Panc1 (cell line): ENCODE results near the gene DLL3. TPM values are rescaled to one million over a fixed set of nuclear protein-coding genes. Genes with fewer than 3 reads are reported as not detected.

Experiments used
- ATAC-seq: fragments of 200-7000 bp; cut with Tn5 transposase; 2 replicates; pipeline ENCODE4 v1.9.1; 2020; ENCODE audit warnings: mild to moderate bottlenecking, moderate library complexity
- BruUV-seq: library from RNA; stranded (reverse); fragments of 400-500 nt; replicated peaks from 2 replicates; lab custom pipeline; 2021; lab: Mats Ljungman, UMichigan
- CTCF ChIA-PET: fragments of 300-600 bp; sonication (Branson Sonifier 250); formaldehyde crosslinking; loops from one replicate; lab custom pipeline; 2022; ENCODE audit warnings: antibody characterized with exemption; lab: Charles Lee
- POLR2A ChIA-PET: fragments of 300-600 bp; sonication (Branson Sonifier 250); formaldehyde crosslinking; loops from one replicate; lab custom pipeline; 2022; ENCODE audit warnings: antibody characterized with exemption; lab: Charles Lee
- DNase-seq: peaks from one replicate; pipeline ENCODE4 v3.0.0-alpha.2; 2010; ENCODE audit warnings: low read depth, low spot score
- H3K27ac ChIP-seq: 2 replicates; pipeline ENCODE4 v1.5.1; 2011; ENCODE audit warnings: mild to moderate bottlenecking, low read length, inconsistent platforms
- H3K27me3 ChIP-seq: fragments of 200-500 bp; sonication (Bioruptor generic); 2 replicates; pipeline ENCODE4 v1.6.0; 2014; ENCODE audit warnings: low read length, inconsistent platforms; ENCODE audit not compliant: control insufficient read depth, insufficient read depth
- H3K36me3 ChIP-seq: fragments of 200-500 bp; sonication (Bioruptor generic); 2 replicates; pipeline ENCODE4 v1.5.1; 2014; ENCODE audit warnings: inconsistent platforms, mild to moderate bottlenecking, low read length, moderate library complexity; ENCODE audit not compliant: control insufficient read depth, insufficient read depth
- H3K4me1 ChIP-seq: 2 replicates; pipeline ENCODE4 v1.5.1; 2011; ENCODE audit warnings: inconsistent platforms, mild to moderate bottlenecking, low read length, moderate library complexity; ENCODE audit not compliant: control insufficient read depth, insufficient read depth
- H3K4me3 ChIP-seq, 2 experiments: 2 replicates each; pipeline ENCODE4 v1.5.1; 2011 to 2012; ENCODE audit warnings: low read depth in 2 of 2, low read length in 2 of 2, mild to moderate bottlenecking in 2 of 2, inconsistent platforms in 1 of 2, moderate library complexity in 1 of 2
- H3K9me3 ChIP-seq: fragments of 200-500 bp; sonication (Bioruptor generic); 2 replicates; pipeline ENCODE4 v1.5.1; 2014; ENCODE audit warnings: low read depth, mild to moderate bottlenecking, inconsistent platforms, low read length, moderate library complexity; ENCODE audit not compliant: control insufficient read depth, insufficient read depth
- POLR2AphosphoS5 ChIP-seq: IDR thresholded peaks from 2 replicates; pipeline ENCODE4 v1.6.1; 2012; ENCODE audit warnings: mild to moderate bottlenecking, low read depth, low read length, moderate library complexity
- SIN3A ChIP-seq: IDR thresholded peaks from 2 replicates; pipeline ENCODE4 v1.6.1; 2012; ENCODE audit warnings: low read depth, mild to moderate bottlenecking, low read length, moderate library complexity, borderline replicate concordance; ENCODE audit not compliant: insufficient read depth
- TCF7L2 ChIP-seq: IDR thresholded peaks from 2 replicates; pipeline ENCODE4 v1.6.1; 2011; ENCODE audit warnings: mild to moderate bottlenecking, low read depth, low read length, inconsistent platforms
- in situ Hi-C: cut with HindIII; loops from 2 replicates; pipeline ENCODE4 v1.10.0; 2016; ENCODE audit warnings: low sequenced_read_pairs, low pct_unique_long_range_greater_than_20kb
- intact Hi-C: fragments of 100-400 bp; cut with micrococcal nuclease; formaldehyde crosslinking; loops from one replicate; pipeline ENCODE4 v1.10.0; 2022; ENCODE audit not compliant: unreplicated experiment
- total RNA-seq: library from RNA; stranded (reverse); gene quantifications from one replicate; pipeline ENCODE4 v1.2.1, GENCODE V29; 2021; ENCODE audit not compliant: unreplicated experiment
- TF ChIP-seq, protein P1 (sequence below), 2 experiments: IDR thresholded peaks; 2 replicates each; pipeline ENCODE4 v1.6.1; 2011 to 2012; ENCODE audit warnings: low read depth in 2 of 2, control low read depth in 1 of 2, low read length in 1 of 2, mild to moderate bottlenecking in 1 of 2, moderate library complexity in 1 of 2; ENCODE audit not compliant: insufficient read depth in 1 of 2
- TF ChIP-seq, protein P2 (sequence below): fragments of 450-650 bp; IDR thresholded peaks from 2 replicates; pipeline ENCODE4 v1.5.1; 2017; ENCODE audit warnings: mild to moderate bottlenecking

The DLL3 gene
- total RNA-seq, 1 experiment from 2014 or later = 76.9 TPM

DNA sequence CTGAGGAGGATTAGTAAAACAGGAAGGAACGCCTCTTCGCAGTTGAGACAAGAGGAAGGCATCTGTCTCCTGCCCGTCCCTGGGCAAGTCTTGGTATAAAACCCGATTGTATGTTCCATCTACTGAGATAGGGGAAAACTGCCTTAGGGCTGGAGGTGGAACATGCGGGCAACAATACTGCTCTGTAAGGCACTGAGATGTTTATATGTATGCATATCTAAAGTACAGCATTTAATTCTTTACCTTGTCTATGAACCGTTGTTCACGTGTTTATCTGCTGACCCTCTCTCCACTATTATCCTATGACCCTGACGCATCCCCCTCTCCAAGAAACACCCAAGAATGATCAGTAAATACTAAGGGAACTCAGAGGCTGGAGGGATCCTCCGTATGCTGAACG is 18.8 kb upstream of the DLL3 start:
- intact Hi-C loops (loop anchor here (2.0 kb wide), 1 partner anchor 27 kb away; no protein-coding TSS in a partner anchor), in situ Hi-C loops (no loop called here)
- BruUV-seq = TSS peak; percentile 97
- Histone ChIP-seq H3K4me1 (peaks cover 23% of the 10 kb centered on the region), H3K9me3 (no peaks in the 10 kb centered on the region), H3K4me3 (peak overlapping the region; percentile 39 to 55), H3K27ac (peak overlapping the region; percentile 86), H3K27me3 (no peaks in the 10 kb centered on the region), H3K36me3 (peaks cover 39% of the 10 kb centered on the region)
- DNase-seq (no peak), ATAC-seq (peak; percentile 2)
- ChIA-PET POLR2A (interaction anchor here (0.6 to 2.3 kb wide), 21 partner anchors 11 to 372 kb away, joined by 3 to 46 read pairs (median 6); partner anchors contain the start of genes DLL3, EID2B, RPS16 and SUPT5H), CTCF (interaction anchor here (0.5 to 2.1 kb wide), 10 partner anchors 18 to 287 kb away, joined by 3 to 24 read pairs (median 8); partner anchors contain the start of genes DLL3, EID2B and SAMD4B)
- TF ChIP-seq SIN3A (no peak), POLR2AphosphoS5 (no peak), TCF7L2 (no peak)
- TF ChIP-seq, protein P1, sequence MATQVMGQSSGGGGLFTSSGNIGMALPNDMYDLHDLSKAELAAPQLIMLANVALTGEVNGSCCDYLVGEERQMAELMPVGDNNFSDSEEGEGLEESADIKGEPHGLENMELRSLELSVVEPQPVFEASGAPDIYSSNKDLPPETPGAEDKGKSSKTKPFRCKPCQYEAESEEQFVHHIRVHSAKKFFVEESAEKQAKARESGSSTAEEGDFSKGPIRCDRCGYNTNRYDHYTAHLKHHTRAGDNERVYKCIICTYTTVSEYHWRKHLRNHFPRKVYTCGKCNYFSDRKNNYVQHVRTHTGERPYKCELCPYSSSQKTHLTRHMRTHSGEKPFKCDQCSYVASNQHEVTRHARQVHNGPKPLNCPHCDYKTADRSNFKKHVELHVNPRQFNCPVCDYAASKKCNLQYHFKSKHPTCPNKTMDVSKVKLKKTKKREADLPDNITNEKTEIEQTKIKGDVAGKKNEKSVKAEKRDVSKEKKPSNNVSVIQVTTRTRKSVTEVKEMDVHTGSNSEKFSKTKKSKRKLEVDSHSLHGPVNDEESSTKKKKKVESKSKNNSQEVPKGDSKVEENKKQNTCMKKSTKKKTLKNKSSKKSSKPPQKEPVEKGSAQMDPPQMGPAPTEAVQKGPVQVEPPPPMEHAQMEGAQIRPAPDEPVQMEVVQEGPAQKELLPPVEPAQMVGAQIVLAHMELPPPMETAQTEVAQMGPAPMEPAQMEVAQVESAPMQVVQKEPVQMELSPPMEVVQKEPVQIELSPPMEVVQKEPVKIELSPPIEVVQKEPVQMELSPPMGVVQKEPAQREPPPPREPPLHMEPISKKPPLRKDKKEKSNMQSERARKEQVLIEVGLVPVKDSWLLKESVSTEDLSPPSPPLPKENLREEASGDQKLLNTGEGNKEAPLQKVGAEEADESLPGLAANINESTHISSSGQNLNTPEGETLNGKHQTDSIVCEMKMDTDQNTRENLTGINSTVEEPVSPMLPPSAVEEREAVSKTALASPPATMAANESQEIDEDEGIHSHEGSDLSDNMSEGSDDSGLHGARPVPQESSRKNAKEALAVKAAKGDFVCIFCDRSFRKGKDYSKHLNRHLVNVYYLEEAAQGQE (IDR thresholded peaks at IDR 0.05; ENCODE audit: insufficient read depth in 1 of 2, low read depth in 2 of 2, low read length in 1 of 2) = no peak
- TF ChIP-seq, protein P2, sequence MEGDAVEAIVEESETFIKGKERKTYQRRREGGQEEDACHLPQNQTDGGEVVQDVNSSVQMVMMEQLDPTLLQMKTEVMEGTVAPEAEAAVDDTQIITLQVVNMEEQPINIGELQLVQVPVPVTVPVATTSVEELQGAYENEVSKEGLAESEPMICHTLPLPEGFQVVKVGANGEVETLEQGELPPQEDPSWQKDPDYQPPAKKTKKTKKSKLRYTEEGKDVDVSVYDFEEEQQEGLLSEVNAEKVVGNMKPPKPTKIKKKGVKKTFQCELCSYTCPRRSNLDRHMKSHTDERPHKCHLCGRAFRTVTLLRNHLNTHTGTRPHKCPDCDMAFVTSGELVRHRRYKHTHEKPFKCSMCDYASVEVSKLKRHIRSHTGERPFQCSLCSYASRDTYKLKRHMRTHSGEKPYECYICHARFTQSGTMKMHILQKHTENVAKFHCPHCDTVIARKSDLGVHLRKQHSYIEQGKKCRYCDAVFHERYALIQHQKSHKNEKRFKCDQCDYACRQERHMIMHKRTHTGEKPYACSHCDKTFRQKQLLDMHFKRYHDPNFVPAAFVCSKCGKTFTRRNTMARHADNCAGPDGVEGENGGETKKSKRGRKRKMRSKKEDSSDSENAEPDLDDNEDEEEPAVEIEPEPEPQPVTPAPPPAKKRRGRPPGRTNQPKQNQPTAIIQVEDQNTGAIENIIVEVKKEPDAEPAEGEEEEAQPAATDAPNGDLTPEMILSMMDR = no peak

DNA sequence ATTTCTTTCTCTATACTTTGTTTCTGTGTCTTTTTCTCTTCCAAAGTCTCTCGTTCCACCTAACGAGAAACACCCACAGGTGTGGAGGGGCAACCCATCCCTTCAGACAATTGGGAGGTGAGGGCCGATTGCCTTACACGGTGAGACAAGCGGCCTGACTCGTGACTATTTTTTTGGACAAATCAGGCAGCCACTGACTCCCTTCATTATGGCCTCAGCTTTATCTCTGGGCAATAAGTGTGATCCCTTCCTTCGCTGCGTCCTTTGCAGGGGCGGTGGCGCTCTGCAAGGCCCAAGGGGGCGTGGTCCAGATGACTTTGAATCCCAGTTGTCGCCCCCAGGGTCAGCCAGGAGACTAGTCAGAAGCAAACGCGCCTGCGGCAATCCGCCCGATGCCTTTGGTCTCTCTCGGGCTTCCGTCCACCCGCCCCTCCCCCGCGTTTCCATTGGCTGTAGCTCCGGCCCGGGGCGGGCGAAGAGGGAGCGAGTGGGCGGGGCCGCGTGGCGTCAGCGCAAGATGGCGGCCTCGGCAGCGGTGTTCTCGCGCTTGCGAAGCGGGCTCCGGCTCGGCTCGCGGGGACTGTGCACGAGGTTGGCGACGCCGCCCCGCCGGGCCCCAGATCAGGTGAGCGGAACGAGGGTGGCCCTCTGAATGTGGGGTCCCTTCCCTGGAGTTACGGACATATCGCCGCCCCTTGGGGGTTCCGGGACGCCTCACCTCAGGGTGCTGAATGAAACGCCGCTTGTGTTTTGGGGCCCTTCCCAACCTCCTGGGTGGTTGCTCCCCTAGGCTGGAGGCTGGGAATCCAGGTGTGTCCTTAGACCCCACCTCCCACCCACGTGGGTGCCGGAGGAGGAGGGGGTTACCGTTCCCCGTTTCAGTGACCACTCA is 18.2 kb upstream of the DLL3 start, which contains the start of gene TIMM50:
TSS of gene TIMM50 (plus strand) at position 502 of the 892 bp plus-strand sequence. CDS start at position 518, 16 bp downstream.
- in situ Hi-C loops = no loop called here
- no TSS peak for BruUV-seq
- POLR2A ChIA-PET = interaction anchor here (0.5 to 2.3 kb wide), 36 partner anchors 10 to 818 kb away, joined by 3 to 46 read pairs (median 6); partner anchors contain the start of genes DLL3, EID2B, RPS16 and SAMD4B

More for the DNA sequence above, 18.2 kb upstream of the DLL3 start, which contains the start of gene TIMM50:
- Histone ChIP-seq H3K4me1 (peaks cover 23% of the 10 kb centered on the region), H3K9me3 (no peaks in the 10 kb centered on the region), H3K27ac (peak within 1 kb of the TSS; percentile 86), H3K4me3 (peak within 1 kb of the TSS; percentile 39 to 55), H3K36me3 (peaks cover 40% of the 10 kb centered on the region), H3K27me3 (no peaks in the 10 kb centered on the region)
- CTCF ChIA-PET = interaction anchor here (0.5 to 2.1 kb wide), 24 partner anchors 12 to 740 kb away, joined by 3 to 24 read pairs (median 6); partner anchors contain the start of genes DLL3, EID2B and SAMD4B
- TF ChIP-seq, protein P2 = no peak
- TF ChIP-seq POLR2AphosphoS5 = no peak
- TF ChIP-seq, protein P1 (IDR thresholded peaks at IDR 0.05; ENCODE audit: insufficient read depth in 1 of 2, low read depth in 2 of 2, low read length in 1 of 2) = no peak
- no peak for TF ChIP-seq TCF7L2
- no peak for TF ChIP-seq SIN3A
- peak; percentile 96 for ATAC-seq
- intact Hi-C loops = loop anchor here (2.0 kb wide), 1 partner anchor 26 kb away; no protein-coding TSS in a partner anchor
- peak; percentile 100 for DNase-seq
